ENCODE measurements around the gene LYZL4. TPM values are rescaled to one million over a fixed set of nuclear protein-coding genes. Genes with fewer than 3 reads are reported as not detected.

Gene LYZL4
- total and polyA plus RNA-seq, 2 donors (not counting 1 experiment from before 2014, with no cell fraction given), result not detected

GRCh38 chr3:42368861-42369260 is 41.5 kb downstream of the LYZL4 start:
- H3K27me3 ChIP-seq (replicated peaks in 1 of 4; ENCODE audit: control extremely low read depth in 1 of 4, control insufficient read depth in 3 of 4, insufficient read depth in 4 of 4, low read length in 3 of 4), result peaks cover 0 to 6% (median 1%) of the 10 kb centered on the region in 4 experiments
- ATAC-seq (ENCODE audit: low read depth) (no peak), DNase-seq (no peak)
- peak overlapping the region; percentile 24 for H3K4me2 ChIP-seq (replicated peaks; ENCODE audit: low read depth, low read length, poor library complexity, severe bottlenecking)
- H3K79me2 ChIP-seq (ENCODE audit: control insufficient read depth, insufficient read depth, low read length), result no peaks in the 10 kb centered on the region
- peak overlapping the region; percentile 9 for H2AFZ ChIP-seq (ENCODE audit: insufficient read depth, low read depth, low read length, poor library complexity, severe bottlenecking)
- Mint-ChIP-seq H3K4me1 (no peaks in the 10 kb centered on the region), H3K4me3 (no peak overlapping the region), H3K27me3 (peaks cover 15% of the 10 kb centered on the region), H3K27ac (no peak overlapping the region), H3K9me3 (ENCODE audit: insufficient read depth) (peaks cover 7% of the 10 kb centered on the region)
- H3K27ac ChIP-seq (ENCODE audit: low read length in 2 of 2), result no peak overlapping the region
- peaks cover 0 to 9% of the 10 kb centered on the region in 2 donors for H3K4me1 ChIP-seq (ENCODE audit: control insufficient read depth in 2 of 2, insufficient read depth in 2 of 2, low read length in 2 of 2)
- H3K4me3 ChIP-seq (ENCODE audit: control extremely low read depth in 1 of 5, extremely low read depth in 1 of 5, insufficient read depth in 1 of 5, low read depth in 2 of 5, low read length in 4 of 5), result no peak overlapping the region
- H3K9ac ChIP-seq (ENCODE audit: low read length), result no peak overlapping the region
- CTCF ChIA-PET, result no interaction called here
- WGBS (ENCODE audit: insufficient coverage), result no CpG with 5 or more reads among the region's 1 CpG
- TF ChIP-seq, protein P1, sequence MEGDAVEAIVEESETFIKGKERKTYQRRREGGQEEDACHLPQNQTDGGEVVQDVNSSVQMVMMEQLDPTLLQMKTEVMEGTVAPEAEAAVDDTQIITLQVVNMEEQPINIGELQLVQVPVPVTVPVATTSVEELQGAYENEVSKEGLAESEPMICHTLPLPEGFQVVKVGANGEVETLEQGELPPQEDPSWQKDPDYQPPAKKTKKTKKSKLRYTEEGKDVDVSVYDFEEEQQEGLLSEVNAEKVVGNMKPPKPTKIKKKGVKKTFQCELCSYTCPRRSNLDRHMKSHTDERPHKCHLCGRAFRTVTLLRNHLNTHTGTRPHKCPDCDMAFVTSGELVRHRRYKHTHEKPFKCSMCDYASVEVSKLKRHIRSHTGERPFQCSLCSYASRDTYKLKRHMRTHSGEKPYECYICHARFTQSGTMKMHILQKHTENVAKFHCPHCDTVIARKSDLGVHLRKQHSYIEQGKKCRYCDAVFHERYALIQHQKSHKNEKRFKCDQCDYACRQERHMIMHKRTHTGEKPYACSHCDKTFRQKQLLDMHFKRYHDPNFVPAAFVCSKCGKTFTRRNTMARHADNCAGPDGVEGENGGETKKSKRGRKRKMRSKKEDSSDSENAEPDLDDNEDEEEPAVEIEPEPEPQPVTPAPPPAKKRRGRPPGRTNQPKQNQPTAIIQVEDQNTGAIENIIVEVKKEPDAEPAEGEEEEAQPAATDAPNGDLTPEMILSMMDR (IDR thresholded peaks at IDR 0.05), result no peak
- TF ChIP-seq EZH2 (IDR thresholded peaks at IDR 0.05; ENCODE audit: borderline replicate concordance, insufficient read depth, low read depth, low read length, poor library complexity, severe bottlenecking), result no peak
- intact Hi-C loops (cut with micrococcal nuclease), result no loop called here
- POLR2A ChIA-PET, result no interaction called here
- no peaks in the 10 kb centered on the region for H3K36me3 ChIP-seq (replicated peaks in 1 of 2; ENCODE audit: control extremely low read depth in 1 of 2, control insufficient read depth in 1 of 2, extremely low read depth in 1 of 2, insufficient read depth in 2 of 2, low read length in 1 of 2)
- H4K20me1 ChIP-seq (ENCODE audit: control insufficient read depth, insufficient read depth, low read length, poor library complexity, severe bottlenecking), result no peaks in the 10 kb centered on the region
- peaks cover 0 to 3% (median 3%) of the 10 kb centered on the region in 3 donors for H3K9me3 ChIP-seq (ENCODE audit: control extremely low read depth in 1 of 3, control insufficient read depth in 2 of 3, insufficient read depth in 1 of 3, low read length in 2 of 3)

- Mint-ChIP-seq H3K27me3 (peaks cover 14% of the 10 kb centered on the region), H3K27ac (no peak overlapping the region), H3K9me3 (ENCODE audit: insufficient read depth) (peaks cover 7% of the 10 kb centered on the region), H3K4me1 (no peaks in the 10 kb centered on the region), H3K4me3 (no peak overlapping the region)
- no peaks in the 10 kb centered on the region for H3K79me2 ChIP-seq (ENCODE audit: control insufficient read depth, insufficient read depth, low read length)
- no peak overlapping the region for H2AFZ ChIP-seq (ENCODE audit: insufficient read depth, low read depth, low read length, poor library complexity, severe bottlenecking)
- no peak overlapping the region for H3K4me3 ChIP-seq (ENCODE audit: control extremely low read depth in 1 of 5, extremely low read depth in 1 of 5, insufficient read depth in 1 of 5, low read depth in 2 of 5, low read length in 4 of 5)
- ChIA-PET CTCF (no interaction called here), POLR2A (no interaction called here)
- peaks cover 0 to 3% (median 3%) of the 10 kb centered on the region in 3 donors for H3K9me3 ChIP-seq (ENCODE audit: control extremely low read depth in 1 of 3, control insufficient read depth in 2 of 3, insufficient read depth in 1 of 3, low read length in 2 of 3)
- H3K9ac ChIP-seq (ENCODE audit: low read length), result no peak overlapping the region
- H3K27me3 ChIP-seq (replicated peaks in 1 of 4; ENCODE audit: control extremely low read depth in 1 of 4, control insufficient read depth in 3 of 4, insufficient read depth in 4 of 4, low read length in 3 of 4), result peaks cover 0 to 3% (median 1%) of the 10 kb centered on the region in 4 experiments
- no peak overlapping the region for H3K27ac ChIP-seq (ENCODE audit: low read length in 2 of 2)
- intact Hi-C loops (cut with micrococcal nuclease), result no loop called here
- TF ChIP-seq, protein P1 (IDR thresholded peaks at IDR 0.05), result no peak
- TF ChIP-seq EZH2 (IDR thresholded peaks at IDR 0.05; ENCODE audit: borderline replicate concordance, insufficient read depth, low read depth, low read length, poor library complexity, severe bottlenecking), result no peak
- no peaks in the 10 kb centered on the region for H4K20me1 ChIP-seq (ENCODE audit: control insufficient read depth, insufficient read depth, low read length, poor library complexity, severe bottlenecking)
- no peak overlapping the region for H3K4me2 ChIP-seq (replicated peaks; ENCODE audit: low read depth, low read length, poor library complexity, severe bottlenecking)
- peaks cover 0 to 9% of the 10 kb centered on the region in 2 donors for H3K4me1 ChIP-seq (ENCODE audit: control insufficient read depth in 2 of 2, insufficient read depth in 2 of 2, low read length in 2 of 2)
- DNase-seq, result no peak
- no peak for ATAC-seq (ENCODE audit: low read depth)
- H3K36me3 ChIP-seq (replicated peaks in 1 of 2; ENCODE audit: control extremely low read depth in 1 of 2, control insufficient read depth in 1 of 2, extremely low read depth in 1 of 2, insufficient read depth in 2 of 2, low read length in 1 of 2), result no peaks in the 10 kb centered on the region
- WGBS (ENCODE audit: insufficient coverage), result no CpG with 5 or more reads among the region's 4 CpGs
Observed at GRCh38 chr3:42367903-42368302, 42.5 kb downstream of the LYZL4 start.

Measured in B cell (primary cell).